DOHH2 (cell line): Measurements from ENCODE around the gene PCDH7.

Experiments
- EZH2phosphoT487 ChIP-seq: fragments of 200-600 bp; sonication (generic); IDR thresholded peaks from 2 replicates; pipeline ENCODE4 v1.6.1; 2017; ENCODE audit warnings: borderline replicate concordance, mild to moderate bottlenecking, antibody characterized with exemption, low read length, moderate library complexity, mixed read lengths
- TF ChIP-seq, protein P1 (sequence below): fragments of 200-600 bp; sonication (generic); IDR thresholded peaks from one replicate; pipeline ENCODE4 v1.5.1; 2014; ENCODE audit warnings: antibody characterized with exemption, mild to moderate bottlenecking, low read depth, low read length; ENCODE audit not compliant: poor library complexity, severe bottlenecking

GRCh38 chr4:30743897-30744296 lies 23.7 kb downstream of the PCDH7 start:
- TF ChIP-seq, protein P1, sequence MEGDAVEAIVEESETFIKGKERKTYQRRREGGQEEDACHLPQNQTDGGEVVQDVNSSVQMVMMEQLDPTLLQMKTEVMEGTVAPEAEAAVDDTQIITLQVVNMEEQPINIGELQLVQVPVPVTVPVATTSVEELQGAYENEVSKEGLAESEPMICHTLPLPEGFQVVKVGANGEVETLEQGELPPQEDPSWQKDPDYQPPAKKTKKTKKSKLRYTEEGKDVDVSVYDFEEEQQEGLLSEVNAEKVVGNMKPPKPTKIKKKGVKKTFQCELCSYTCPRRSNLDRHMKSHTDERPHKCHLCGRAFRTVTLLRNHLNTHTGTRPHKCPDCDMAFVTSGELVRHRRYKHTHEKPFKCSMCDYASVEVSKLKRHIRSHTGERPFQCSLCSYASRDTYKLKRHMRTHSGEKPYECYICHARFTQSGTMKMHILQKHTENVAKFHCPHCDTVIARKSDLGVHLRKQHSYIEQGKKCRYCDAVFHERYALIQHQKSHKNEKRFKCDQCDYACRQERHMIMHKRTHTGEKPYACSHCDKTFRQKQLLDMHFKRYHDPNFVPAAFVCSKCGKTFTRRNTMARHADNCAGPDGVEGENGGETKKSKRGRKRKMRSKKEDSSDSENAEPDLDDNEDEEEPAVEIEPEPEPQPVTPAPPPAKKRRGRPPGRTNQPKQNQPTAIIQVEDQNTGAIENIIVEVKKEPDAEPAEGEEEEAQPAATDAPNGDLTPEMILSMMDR = no peak
- no peak for TF ChIP-seq EZH2phosphoT487
